Measurements from ENCODE around the gene ZBTB39.

ZBTB39 gene

DNA sequence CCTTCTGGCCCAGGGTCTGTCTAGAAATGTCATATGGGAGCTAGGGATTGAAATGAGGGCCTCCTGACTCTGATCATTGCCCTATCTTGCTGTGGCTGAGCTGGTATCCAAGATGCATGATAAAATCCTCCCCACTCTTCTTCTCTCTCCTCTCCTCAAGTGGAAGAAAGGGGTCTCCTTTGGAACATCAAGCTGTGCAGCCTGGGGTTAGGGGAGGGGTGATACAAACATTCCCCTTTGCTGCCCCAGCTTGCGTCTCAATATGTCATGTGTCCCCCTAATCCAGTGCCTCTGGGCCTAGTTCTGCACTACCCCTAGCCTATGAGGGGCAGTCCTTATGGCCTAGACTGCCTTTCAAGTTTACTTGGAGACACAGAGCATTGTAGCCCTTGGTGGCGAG is 57.5 kb downstream of the ZBTB39 start:
- Histone ChIP-seq H3K36me3 (ENCODE audit: control insufficient read depth in 2 of 2, insufficient read depth in 2 of 2, low read length in 2 of 2) (no peaks in the 10 kb centered on the region), H3K27me3 (ENCODE audit: control insufficient read depth in 2 of 2, insufficient read depth in 2 of 2, low read length in 2 of 2) (no peaks in the 10 kb centered on the region), H3K9ac (ENCODE audit: low read depth in 1 of 2, low read length in 2 of 2) (no peak overlapping the region), H3K4me1 (ENCODE audit: control insufficient read depth in 2 of 2, insufficient read depth in 2 of 2, low read length in 2 of 2) (no peaks in the 10 kb centered on the region), H3K9me3 (ENCODE audit: control insufficient read depth in 2 of 2, low read length in 2 of 2) (no peaks in the 10 kb centered on the region), H3K27ac (ENCODE audit: low read depth in 2 of 2, low read length in 2 of 2) (no peak overlapping the region), H3K4me3 (ENCODE audit: low read length in 2 of 2) (no peak overlapping the region)
